Right lobe of liver (tissue), 4 donors: ENCODE results near the gene ZNF787.

Experiments
- CTCF ChIP-seq, 4 donors: fragments of 200-600 bp in 3 of 4; fragments of 450-650 bp in 1 of 4; IDR thresholded peaks; one replicate each; pipeline versions ENCODE4 v1.5.1 to v1.8.0; 2016 to 2022; ENCODE audit warnings: antibody characterized with exemption in 4 of 4, mild to moderate bottlenecking in 2 of 4
- POLR2A ChIP-seq: fragments of 450-650 bp; IDR thresholded peaks from one replicate; pipeline ENCODE4 v1.6.1; 2017; ENCODE audit warnings: antibody characterized with exemption, mild to moderate bottlenecking
- donor health status: DM: no; HTN: no; CAD: no.
- donor health status: DM: no; HTN: no; CAD: no.
- donor health status: DM: no; HTN: yes; CAD: no.

- TF ChIP-seq CTCF (IDR thresholded peaks at IDR 0.05) = no peak
- no peak for TF ChIP-seq POLR2A
These were observed 29.1 kb downstream of the ZNF787 start for GRCh38 chr19:56091751-56092546.
